Colonic mucosa (tissue), 4 donors: ENCODE measurements around the gene KCNN3. TPM values are rescaled to one million over a fixed set of nuclear protein-coding genes. Genes with fewer than 3 reads are reported as not detected.

Source experiments
- DNase-seq: peaks from one replicate; pipeline ENCODE4 v3.0.0-alpha.2; 2020
- H3K27ac ChIP-seq: fragments of 200-600 bp; one replicate; pipeline ENCODE4 v1.8.0; 2021
- H3K27me3 ChIP-seq: fragments of 200-600 bp; one replicate; pipeline ENCODE4 v1.8.0; 2021
- H3K36me3 ChIP-seq: fragments of 200-600 bp; one replicate; pipeline ENCODE4 v1.8.0; 2021
- H3K4me1 ChIP-seq: fragments of 200-600 bp; one replicate; pipeline ENCODE4 v1.8.0; 2021; ENCODE audit warnings: mild to moderate bottlenecking
- H3K4me3 ChIP-seq: fragments of 200-600 bp; one replicate; pipeline ENCODE4 v1.8.0; 2021
- H3K9ac ChIP-seq, 2 donors: one replicate each; pipeline ENCODE4 v1.7.0; 2013; ENCODE audit warnings: control low read depth in 2 of 2, low read depth in 2 of 2, low read length in 2 of 2
- H3K9me3 ChIP-seq: fragments of 200-600 bp; one replicate; pipeline ENCODE4 v1.8.0; 2021
- intact Hi-C: fragments of 100-400 bp; cut with DNase I; formaldehyde crosslinking; loops from one replicate; pipeline ENCODE4 v1.14.1; 2022
- total RNA-seq, 2 donors: library from RNA; stranded (reverse); fragmentation: NEBNext Ultra II Directional in 1 of 2; extraction: Animal tissue kit (Norgen Biotek cat#: 25700) in 1 of 2; gene quantifications; one replicate each; pipeline ENCODE4 v1.2.1, GENCODE V29; 2021
- TF ChIP-seq, protein P1 (sequence below): fragments of 200-600 bp; IDR thresholded peaks from one replicate; pipeline ENCODE4 v1.8.0; 2022; ENCODE audit warnings: antibody characterized with exemption, mild to moderate bottlenecking
- donor health status: healthy.
- donor health status: DM: no; HTN: no; CAD: no.
- donor health status: DM: no; HTN: no; CAD: no.

The KCNN3 gene
- total RNA-seq, 2 donors from 2014 or later: 0.99 to 2.5 TPM

DNA sequence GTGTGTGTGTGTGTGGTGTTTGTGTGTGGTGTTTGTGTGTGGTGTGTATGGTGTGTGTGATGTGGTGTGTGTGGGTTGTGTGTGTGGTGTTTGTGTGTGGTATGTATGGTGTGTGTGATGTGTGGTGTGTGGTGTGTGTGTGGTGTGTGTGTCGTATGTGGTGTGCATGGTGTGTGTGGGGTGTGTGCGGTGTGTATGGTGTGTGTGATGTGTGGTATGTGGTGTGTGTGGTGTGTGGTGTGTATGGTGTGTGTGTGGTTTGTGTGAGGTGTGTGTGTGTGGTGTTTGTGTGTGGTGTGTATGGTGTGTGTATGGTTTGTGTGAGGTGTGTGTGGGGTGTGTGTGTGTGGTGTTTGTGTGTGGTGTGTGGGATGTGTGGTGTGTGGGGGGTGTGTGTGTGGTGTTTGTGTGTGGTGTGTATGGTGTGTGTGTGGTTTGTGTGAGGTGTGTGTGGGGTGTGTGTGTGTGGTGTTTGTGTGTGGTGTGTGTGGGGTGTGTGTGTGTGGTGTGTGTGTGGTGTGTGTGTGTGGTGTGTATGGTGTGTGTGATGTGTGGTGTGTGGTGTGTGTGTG lies 155.9 kb downstream of the KCNN3 start:
- intact Hi-C loops: no loop called here
- TF ChIP-seq, protein P1, sequence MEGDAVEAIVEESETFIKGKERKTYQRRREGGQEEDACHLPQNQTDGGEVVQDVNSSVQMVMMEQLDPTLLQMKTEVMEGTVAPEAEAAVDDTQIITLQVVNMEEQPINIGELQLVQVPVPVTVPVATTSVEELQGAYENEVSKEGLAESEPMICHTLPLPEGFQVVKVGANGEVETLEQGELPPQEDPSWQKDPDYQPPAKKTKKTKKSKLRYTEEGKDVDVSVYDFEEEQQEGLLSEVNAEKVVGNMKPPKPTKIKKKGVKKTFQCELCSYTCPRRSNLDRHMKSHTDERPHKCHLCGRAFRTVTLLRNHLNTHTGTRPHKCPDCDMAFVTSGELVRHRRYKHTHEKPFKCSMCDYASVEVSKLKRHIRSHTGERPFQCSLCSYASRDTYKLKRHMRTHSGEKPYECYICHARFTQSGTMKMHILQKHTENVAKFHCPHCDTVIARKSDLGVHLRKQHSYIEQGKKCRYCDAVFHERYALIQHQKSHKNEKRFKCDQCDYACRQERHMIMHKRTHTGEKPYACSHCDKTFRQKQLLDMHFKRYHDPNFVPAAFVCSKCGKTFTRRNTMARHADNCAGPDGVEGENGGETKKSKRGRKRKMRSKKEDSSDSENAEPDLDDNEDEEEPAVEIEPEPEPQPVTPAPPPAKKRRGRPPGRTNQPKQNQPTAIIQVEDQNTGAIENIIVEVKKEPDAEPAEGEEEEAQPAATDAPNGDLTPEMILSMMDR: no peak
- H3K4me1 ChIP-seq: no peaks in the 10 kb centered on the region
- no peak overlapping the region for H3K4me3 ChIP-seq
- no peak for DNase-seq
- no peak overlapping the region for H3K27ac ChIP-seq
- H3K9ac ChIP-seq: no peak overlapping the region
- no peaks in the 10 kb centered on the region for H3K27me3 ChIP-seq
- no peaks in the 10 kb centered on the region for H3K9me3 ChIP-seq
- no peaks in the 10 kb centered on the region for H3K36me3 ChIP-seq

DNA sequence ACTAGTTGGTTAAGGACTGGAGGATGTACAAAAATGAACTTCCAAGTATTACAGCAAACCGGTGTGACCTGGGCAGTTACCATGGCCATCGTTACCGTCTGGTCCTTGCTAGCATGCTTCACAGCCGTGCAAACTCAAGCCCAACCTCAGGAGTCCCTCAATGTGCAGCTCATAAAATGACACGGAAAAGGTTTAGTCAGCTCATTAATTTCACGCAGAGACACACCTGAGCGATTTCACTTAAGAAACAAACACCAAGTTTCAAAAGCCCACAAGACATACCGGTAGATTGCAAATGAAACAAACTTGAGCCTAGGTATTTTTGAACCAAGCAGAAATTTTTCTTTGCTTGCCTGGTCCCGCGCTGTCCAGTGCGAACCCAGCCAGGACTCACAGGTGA lies 157.1 kb downstream of the KCNN3 start:
- H3K4me3 ChIP-seq: no peak overlapping the region
- no peaks in the 10 kb centered on the region for H3K9me3 ChIP-seq
- no peak overlapping the region for H3K9ac ChIP-seq
- TF ChIP-seq, protein P1: no peak
- intact Hi-C loops: no loop called here
- H3K36me3 ChIP-seq: no peaks in the 10 kb centered on the region
- DNase-seq: no peak
- no peak overlapping the region for H3K27ac ChIP-seq
- H3K4me1 ChIP-seq: no peaks in the 10 kb centered on the region
- H3K27me3 ChIP-seq: no peaks in the 10 kb centered on the region

DNA sequence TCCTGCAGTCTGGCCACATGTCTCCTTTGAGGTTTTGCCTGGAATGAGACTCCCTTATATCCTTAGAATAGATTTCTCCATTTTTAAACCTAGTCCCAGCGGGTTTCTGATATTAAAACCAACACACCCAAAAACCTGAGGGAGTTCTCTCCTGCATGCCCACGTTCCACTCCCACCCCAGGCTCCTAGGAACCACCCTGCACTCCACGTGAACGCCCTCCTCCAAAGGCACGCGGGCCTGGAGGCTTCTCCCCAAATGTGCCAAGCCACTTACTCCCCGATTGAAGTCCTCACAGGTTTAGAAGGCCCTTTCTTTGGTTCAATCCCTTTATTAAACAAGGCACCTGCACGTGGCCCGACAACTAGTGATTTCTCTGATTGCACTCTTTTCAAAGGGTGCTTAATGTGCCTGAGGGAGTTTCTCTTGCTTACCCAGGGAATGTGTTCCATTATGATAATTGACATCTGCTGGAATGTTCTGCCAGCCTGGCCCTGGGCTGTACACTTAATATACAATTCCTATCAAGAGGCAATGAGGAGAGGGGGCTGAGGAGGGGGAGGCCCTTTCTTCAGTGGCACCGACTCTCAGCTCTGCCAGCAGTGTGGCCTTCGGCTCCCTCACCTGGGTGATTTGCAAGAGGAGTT lies 157.8 kb downstream of the KCNN3 start:
- no peak for DNase-seq
- no peaks in the 10 kb centered on the region for H3K36me3 ChIP-seq
- intact Hi-C loops: no loop called here
- no peak overlapping the region for H3K27ac ChIP-seq
- H3K9ac ChIP-seq: no peak overlapping the region
- H3K4me1 ChIP-seq: no peaks in the 10 kb centered on the region
- TF ChIP-seq, protein P1: no peak
- no peak overlapping the region for H3K4me3 ChIP-seq
- H3K27me3 ChIP-seq: no peaks in the 10 kb centered on the region
- no peaks in the 10 kb centered on the region for H3K9me3 ChIP-seq

DNA sequence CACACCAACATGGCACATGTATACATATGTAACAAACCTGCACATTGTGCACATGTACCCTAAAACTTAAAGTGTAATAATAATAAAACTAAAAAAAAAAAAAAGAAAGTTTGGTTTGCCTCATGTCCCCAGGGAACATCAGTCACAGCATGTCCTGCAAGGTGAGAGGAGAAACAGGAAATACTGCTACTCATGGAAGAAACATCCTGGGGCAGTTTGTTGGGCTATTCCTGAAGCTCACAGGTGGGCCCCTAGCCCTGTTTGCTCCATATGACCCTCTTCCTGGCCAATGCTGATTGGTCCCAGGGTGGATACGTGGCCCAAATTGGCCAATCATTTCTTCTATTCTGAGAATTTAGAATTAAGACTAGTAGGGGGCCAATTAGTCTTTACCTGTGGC lies 158.7 kb downstream of the KCNN3 start:
- H3K4me3 ChIP-seq: no peak overlapping the region
- H3K9me3 ChIP-seq: no peaks in the 10 kb centered on the region
- TF ChIP-seq, protein P1: no peak
- no peak for DNase-seq
- intact Hi-C loops: no loop called here
- no peak overlapping the region for H3K9ac ChIP-seq
- H3K36me3 ChIP-seq: no peaks in the 10 kb centered on the region
- no peaks in the 10 kb centered on the region for H3K27me3 ChIP-seq
- H3K4me1 ChIP-seq: no peaks in the 10 kb centered on the region
- H3K27ac ChIP-seq: no peak overlapping the region

DNA sequence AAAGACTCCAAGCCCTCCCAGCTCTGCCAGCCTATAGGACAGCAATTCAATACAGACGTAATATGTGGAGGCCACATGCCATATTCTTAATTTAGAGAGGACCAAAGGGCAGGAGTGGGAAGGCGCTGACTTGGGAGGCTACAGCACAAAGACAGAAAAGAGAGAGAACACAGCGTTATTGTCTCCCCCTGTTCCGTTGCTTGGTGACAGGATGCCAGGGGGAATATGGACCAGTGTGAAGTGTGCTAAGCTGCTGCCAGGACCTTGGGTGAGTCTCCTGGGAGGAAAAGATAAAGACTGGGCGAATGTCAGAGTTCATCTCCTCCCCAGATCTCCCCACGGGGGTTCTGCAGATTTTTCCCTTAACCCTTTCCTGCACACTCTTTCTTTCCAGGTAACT lies 160.0 kb downstream of the KCNN3 start:
- no peaks in the 10 kb centered on the region for H3K9me3 ChIP-seq
- intact Hi-C loops: no loop called here
- no peak overlapping the region for H3K27ac ChIP-seq
- no peaks in the 10 kb centered on the region for H3K27me3 ChIP-seq
- H3K4me1 ChIP-seq: no peaks in the 10 kb centered on the region
- no peak overlapping the region for H3K4me3 ChIP-seq
- no peaks in the 10 kb centered on the region for H3K36me3 ChIP-seq
- TF ChIP-seq, protein P1: no peak
- no peak for DNase-seq
- H3K9ac ChIP-seq: no peak overlapping the region
